NCI-H345 treated with DMSO at 0.1 percent for 48 hours (cell line): ENCODE measurements around the gene NR3C2.
"Not testable (repeated sequence)": the region's sequence is repeated elsewhere in the genome, so short reads cannot be mapped to it uniquely, and the experiment has no call there.

Experiments used
- DNase-seq: peaks from one replicate; lab custom pipeline; 2025; ENCODE audit not compliant: unreplicated experiment; lab: John Stamatoyannopoulos, UW

NR3C2 gene

DNA sequence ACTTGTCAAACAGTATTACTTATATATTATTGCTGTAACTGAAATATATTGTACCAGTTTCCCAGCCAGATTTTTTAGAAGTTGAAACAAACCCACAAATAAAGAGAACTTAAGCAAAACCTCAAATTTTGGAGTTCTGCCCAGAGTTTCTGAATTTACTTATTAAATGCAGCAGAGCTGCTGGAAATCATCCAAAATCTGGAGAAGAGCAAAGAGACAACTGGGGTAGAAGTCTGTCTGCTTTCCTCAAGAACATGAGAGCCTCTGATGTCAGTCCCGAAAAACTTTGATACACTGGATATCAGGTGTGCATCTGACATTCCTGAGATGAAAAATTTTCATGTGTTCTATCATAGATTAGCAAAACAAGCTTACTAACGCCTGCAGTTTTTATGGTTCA, 325.9 kb downstream of the NR3C2 start:
- DNase-seq: no peak

DNA sequence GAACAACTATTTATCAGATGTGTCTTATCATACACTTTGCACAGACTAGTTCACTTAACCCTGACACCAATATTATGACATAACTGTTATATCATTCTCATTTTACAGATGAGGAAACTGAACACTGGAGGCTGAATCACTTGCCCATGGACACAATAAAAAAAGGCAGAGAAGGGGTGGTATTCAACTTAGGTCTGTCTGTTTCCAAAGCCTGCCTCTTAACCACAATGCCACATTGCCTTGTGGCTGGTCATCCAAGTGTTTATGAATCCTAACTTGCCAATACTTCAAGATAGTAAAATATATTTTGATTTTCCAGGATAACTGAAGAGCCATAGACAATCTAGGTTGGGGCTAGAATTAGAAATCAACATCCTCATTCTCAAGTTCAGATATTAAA, 327.8 kb downstream of the NR3C2 start:
- DNase-seq: no peak

DNA sequence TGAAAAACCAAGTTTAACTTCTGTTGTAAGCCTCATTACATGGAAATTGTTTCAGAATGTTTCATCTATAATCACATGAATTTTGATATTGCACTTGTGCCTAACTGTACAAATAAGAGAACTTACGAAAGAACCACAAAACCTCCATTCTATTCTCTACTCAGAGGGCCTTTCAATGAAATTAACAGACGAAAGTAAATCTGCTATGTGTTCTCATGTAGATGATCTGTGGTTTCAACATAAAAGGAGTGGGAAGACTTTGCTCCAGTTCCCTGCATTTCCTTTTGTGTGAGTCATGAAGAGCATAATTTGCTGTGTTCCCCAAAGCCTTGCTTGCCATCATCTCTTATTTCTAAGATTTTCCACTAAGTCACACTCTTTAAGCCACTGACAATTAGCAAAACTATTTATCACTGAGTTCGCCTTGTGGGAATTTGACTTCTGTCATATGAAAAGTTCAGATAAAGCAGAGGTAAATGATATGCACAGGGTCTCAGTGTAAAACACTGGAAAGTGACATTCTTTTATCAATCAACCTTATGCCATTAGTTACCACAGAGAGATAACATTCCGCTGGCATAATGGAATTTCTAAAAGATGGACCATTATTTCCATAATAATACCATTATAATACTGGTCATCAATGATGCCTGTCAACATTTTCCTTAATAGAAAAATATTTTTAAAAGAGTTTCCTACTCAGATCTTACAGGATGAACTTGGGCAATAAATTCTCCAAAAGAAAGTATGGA, 329.8 kb downstream of the NR3C2 start:
- no peak for DNase-seq

DNA sequence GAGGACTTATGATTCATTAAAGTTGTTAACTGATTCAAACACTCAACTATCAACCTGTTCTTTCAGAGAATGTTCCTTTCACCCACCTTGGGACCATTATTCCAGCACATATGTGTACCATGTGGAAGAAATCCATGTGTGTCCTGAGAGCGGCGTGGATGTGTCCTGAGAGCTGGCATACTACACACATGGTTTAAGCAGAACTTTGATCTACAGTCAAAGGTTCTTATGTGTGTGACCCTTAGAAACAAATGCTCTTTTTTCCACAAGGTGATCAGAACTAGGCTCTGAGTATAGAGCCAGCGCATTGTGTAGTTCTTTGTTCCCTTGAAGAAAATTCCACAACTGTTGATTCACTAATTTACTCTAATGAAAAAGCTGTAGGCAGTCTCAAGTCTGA, 332.0 kb downstream of the NR3C2 start:
- DNase-seq: no peak

DNA sequence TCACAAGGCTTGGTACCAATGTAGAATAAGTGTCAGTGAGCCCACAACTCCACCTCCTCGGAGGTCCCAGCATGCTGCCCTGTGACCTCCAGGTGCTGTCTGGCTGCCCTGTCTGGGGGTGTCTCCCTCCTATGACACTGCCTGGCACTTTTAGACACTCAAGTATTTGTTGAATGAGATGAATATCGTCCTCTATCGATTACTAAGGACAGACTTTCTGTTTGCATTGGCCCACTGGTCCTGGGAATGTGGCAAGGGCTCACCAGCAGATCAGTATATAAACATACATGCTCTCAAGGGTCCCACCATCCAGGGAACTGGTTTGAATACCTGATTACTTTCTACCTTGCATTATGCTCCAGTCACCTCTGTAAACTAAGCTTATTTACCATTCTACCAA, 333.0 kb downstream of the NR3C2 start:
- no peak for DNase-seq

DNA sequence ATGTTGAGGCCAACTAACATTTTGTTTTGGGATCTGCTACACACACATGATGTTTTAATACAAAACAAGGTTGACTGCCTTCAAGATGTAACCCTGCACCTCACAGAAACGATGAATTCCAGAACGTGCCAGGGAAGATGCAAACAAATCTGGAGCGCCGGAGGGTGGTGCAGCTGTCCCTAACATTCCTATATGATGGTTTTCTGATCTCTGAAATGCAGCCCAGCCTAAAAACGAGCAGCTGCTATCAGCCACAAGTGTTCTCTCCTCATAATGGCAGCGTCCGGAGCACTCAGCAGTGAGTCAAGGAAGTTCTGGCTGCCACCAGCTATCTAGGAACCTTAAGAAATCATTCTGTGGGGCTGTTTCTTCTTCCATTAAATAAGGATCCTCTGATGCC, 333.4 kb downstream of the NR3C2 start:
- DNase-seq: no peak

DNA sequence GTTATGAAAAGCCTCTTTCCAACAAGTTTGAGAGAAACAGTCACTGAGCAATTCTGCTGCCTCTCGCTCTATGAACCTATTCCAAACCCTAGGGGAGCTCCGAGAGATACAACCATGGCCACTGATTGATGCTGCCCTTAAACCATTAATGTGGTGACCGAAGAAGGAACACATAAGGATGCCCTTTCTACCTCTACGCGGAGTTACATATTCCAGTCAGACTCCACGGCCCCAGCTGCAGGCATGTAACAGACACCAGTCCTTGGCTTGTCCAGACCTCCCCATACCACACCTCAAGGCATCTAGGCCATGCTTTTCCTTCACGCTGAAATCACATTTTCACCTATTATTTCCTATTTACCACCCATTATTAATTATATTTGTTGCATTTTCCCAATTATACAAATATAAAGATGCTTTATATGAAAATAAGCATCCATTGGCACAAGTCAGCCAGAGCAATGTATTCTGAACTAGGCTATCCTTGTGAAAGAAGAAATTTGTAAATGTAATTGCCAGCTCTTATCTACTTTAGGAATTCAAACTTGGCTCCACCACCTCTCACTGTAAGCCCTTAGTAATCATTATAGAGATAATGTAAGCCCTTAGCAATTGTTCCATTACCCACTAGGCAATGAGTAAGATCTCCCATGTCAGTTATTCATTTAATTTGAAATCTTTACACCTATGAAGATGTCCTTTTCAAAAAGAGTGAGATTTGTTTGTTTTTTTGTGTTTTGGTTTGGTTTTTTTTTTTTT, 338.4 kb downstream of the NR3C2 start:
- DNase-seq: no peak

DNA sequence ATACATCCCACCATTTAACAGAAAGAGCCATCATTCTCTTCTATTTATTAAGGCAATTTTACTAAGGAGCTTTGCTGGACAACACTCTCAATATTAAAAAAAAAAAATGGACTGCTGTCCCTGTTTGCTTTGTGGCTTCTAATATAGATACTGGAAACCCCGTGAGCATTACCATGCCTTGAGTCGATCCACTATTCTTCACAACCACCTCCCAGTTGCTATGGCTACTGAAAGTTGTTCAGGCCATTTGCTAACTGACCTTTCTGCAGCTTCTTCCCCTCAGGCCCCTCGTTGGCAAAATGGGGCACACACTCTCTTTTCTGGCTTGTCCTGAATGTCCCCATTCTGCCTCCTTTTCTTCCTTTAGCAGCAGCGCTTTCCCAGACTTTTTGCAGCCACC, 340.4 kb downstream of the NR3C2 start:
- no peak for DNase-seq

DNA sequence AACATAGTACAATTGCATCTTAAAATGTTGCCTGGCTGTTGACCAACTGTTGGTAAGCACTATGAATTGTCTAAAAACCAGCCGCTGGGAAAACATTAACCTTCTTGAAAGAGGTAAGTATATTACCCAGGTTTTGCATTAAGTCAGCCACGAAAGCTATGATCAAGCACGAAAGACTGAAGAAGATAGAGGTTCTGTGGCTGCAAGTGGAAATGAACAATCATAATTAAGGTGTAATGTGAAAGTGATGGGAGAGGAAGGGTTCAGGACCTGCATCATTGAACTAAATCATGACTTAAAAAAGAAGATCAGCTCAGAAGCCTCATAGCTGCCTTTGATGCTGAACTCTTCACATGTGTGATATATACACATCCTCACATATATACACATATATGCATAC, 341.0 kb downstream of the NR3C2 start:
- no peak for DNase-seq

DNA sequence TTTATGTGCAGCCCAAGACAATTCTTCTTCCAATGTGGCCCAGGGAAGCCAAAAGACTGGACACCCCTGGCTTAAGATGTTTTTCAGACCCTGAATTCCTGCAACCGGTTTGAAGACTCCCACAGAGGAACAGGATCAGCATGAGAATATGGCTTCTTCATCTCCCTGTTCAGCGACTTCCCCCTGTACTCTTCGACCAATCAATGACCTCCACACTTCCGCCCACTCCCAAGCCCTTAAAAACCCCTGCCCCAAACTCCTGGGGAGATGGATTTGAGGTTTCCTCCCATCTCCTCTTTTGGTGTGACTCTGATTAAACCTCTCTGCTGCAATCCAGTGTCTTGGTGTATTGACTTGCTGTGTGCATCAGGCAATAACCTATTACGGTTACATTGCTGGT, 344.4 kb downstream of the NR3C2 start:
- DNase-seq: no peak

DNA sequence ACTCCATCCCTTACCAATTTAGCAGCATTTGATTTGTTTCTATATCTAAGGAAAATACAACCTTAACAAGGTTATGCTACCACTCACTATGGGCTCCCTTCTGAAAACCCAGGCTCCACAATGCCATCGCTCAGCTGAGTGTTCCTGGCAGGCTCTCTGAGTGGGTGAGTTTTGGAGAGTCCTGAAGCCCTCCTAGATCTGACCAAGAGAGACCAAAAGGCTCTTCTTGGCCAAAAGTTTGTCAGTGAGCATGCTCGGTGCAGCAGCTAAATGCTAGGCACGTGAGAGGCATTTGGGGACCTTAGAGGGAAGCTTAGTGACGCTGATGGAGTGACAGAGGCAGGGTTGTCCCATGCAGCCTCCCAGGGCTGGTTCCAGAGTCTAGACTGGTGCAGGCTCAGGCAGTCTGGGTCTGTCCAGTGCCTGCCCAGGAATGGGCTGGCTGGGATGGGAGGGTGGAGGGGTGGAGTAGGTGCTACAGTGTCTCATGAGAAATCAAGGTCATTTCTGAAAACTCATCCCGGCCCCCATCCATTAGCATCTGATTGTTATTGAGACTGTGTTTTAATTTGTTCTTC, 346.8 kb downstream of the NR3C2 start:
- no peak for DNase-seq

DNA sequence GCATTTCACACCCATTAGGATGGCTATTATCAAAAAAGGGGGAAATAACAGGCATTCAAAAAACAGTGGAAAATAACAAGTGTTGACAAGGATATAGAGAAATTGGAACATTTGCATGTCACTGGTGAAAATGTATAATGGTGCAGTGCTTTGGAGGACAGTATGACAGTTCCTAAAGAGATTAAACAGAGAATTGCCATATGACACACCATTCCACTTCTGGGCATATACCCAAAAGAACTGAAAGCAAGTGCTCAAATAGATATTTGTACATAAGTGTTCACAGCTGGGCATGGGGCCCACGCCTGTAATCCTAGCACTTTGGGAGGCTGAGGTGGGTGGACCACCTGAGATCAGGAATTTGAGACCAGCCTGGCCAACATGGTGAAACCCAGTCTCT, 348.1 kb downstream of the NR3C2 start:
- no peak for DNase-seq

DNA sequence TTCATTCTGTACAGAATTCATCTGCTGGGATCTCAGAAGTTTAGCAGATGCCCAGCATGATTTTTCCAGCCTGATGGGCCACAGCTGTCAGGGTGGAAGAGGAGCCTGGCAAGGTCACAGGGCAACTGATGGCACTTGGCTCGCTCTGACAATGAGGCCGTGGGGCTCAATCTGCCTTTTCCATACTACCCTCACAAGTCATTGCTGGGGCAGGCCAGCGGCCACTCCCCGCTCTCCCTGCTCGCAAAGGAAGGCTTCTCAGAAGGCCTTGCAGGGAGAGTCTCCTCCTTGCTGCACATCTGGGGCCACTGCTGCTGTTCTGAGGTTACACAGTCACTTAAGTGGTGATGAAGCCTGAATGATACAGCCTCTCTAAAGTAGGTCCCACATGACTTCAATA, 349.1 kb downstream of the NR3C2 start:
- DNase-seq: no peak

DNA sequence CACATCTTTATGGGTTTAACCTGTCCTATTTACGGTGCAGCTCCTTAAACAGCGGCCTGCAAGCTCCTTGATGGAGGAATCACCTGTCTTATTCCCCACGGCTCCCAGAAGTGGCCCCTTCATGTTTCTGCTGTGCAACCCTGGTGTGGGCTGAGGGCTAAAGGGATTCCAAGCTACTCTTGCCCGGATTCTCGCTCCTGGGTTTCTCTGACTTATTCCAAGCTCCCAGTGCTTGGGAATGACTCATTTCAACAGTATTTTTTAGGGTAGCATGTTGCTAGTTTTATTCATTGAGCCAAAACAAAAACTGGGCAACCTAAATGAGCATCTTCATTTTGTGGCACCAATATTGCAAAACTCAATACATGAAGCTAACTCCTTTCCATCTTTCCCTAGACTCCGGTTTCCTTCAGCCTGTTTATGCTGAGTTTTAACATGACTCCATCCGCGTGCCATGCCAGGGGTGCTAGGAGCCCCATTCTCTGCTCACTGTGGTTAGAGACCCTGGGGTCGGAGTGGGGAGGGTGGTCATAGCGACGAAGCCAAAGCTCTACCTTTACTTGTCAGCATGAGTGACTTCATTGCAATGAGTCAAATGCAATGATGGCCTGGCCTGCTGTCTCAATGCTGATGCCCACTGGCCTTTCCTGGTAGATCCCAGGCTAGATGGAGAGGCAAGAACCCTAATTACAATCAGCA, 349.7 kb downstream of the NR3C2 start:
- no peak for DNase-seq

DNA sequence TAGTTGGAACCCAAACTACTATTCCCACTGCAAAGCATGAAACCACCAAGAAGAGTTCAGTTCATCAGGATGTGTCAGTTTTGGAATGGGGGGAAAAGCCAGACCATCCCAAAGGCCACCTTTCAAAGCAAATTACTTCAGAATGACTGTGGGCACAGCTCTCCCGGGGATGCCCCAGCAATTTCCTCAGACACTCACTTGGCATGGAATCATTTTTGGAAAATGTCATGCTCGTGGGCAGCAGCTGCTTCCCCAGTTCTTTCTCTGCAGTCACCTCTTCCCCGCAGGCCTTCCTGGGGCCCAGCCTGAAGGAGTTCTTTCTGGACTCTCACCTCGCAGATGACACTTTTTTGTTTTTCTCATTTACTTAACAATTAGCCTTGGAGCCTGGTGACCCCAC, 350.3 kb downstream of the NR3C2 start:
- DNase-seq: no peak

DNA sequence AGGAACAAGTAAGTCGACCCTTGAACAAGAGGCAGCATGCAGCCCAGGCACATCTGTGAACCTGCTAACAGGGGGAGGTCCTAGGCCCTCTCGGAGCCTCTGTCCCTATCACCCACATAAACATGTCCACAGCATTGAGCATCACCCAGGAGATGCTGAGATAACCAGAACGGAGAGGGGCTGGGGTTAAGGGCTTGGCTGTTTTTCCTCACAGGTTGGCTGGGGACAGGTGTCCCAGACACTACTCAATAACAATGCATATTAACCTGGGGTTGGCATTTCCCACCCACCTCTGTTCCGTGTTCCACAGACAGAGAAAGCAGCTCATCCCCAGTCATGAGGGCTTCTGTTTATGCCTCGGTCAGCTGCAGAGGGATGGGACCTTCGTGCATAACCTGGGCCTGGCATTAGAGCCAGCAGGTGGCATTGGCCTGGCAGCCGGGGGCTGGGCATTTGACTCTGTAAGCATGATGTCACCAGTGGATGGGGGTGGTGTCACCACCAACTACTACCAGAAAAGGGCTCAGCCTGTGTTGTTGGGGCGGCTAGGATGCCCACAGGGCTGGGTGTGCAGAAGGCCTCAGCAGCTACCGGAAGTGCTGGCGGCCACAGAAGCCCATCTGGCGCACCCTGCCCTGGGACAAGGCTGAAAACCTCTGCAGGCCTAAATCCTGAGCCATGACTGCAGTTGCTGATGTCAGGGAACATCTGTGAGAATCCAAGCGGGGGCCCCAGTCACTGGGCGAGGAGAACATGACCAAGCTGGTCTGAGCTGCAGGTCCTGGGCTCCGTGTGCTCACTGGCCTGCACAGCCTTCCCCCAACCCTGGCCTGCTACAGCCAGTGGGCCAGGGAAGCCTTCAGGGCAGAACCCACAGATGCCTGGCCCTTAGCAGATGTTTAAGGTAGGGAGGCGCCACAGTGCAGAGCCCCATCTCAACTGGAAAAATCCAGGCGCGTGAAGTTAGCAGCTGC, 351.4 kb downstream of the NR3C2 start:
- DNase-seq: no peak

DNA sequence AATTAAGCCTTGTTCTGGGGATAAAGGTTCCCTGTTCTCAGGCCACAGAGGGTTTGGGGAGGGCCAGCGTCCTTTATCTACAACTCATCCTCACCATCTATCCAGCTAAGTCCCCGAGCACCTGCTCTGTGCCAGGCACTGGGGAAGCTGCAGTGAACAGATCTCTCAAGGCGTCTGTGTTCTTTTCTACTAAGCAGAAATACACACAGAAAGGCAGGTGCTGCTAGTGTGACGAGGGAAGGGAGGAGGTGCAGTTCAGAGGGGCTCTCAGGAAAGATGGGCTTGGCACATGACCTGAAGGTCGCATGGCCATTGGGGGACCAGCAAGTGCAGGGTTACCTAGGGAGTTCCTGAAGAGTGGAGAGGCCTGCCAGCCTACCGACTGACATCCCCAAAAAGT, 352.2 kb downstream of the NR3C2 start:
- DNase-seq: no peak

DNA sequence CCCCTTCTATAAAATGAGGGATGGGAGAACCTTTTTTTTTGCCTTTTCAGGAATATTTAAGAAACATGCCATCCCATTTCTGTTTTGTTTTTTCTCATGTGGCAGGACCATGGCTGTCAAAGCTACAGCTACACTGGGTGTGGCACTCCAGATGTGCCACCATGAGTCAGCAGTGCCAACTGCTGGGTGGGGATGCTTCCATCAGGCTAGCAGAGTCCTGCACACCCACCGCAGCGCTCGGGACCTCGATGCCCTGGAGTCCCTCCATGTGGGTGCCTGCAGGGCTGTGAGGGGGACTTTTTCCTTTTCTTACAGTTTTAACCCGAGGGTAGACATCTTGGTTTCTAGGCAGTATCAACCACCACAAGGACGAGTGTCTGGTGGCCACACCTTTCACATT, 352.6 kb downstream of the NR3C2 start:
- DNase-seq: no peak

DNA sequence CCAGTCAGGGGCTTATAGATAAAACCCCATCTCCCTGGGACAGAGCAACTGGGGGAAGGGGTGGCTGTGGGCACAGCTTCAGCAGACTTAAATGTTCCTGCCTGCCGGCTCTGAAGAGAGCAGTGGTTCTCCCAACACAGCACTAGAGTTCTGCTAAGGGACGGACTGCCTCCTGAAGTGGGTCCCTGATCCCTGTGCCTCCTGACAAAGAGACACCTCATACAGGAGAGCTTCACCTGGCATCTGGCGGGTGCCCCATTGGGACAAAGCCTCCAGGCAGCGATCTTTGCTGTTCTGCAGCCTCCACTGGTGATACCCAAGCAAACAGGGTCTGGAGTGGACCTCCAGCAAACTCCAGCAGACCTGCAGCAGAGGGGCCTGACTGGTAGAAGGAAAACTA, 359.1 kb downstream of the NR3C2 start:
- not testable (repeated sequence) for DNase-seq

DNA sequence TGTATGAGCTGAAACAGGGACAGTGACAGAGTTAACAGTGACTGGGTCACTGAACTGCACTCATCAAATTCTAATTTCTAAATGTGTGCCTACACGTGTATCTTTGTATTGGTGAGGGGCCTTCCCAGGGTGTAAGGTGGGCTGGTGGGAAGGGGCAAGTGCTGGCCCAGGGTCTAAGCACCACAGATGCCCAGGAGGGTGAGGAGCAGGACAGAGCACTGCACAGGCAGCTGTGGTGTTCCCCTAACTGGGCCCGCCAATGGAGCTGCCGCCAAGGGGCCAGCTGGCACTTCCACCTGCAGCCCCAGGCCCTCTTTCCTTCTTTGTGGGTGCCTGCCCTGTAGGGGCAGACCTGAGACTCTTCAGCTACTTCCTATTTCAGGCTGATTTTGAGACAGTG, 360.5 kb downstream of the NR3C2 start:
- DNase-seq: no peak

DNA sequence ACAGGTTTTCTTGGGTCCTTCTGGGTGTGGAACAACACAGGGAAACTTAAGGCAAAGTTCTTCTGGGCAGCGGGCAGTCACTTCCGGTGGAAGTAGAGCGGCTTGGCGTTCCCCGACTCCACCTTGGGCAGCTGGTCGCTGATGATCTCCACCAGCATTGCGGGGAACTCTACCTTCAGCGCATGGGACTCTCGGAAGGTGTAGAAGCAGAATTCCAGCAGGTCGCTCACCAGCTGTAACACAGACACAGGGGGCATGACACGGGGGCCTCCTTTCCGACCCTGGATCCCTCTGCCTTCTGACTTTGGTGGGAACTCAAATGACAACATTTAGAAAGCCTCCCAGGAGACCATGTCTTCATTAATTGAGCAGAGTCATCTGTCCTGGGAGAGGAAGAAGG, 360.9 kb downstream of the NR3C2 start:
- no peak for DNase-seq
